Left lung (tissue), 10 donors: ENCODE results near the gene ATP6V0A4. TPM values are rescaled to one million over a fixed set of nuclear protein-coding genes. Genes with fewer than 3 reads are reported as not detected.
A peak's percentile ranks its signal among the peaks of the same experiment; 100 is the strongest.

Source experiments
- ATAC-seq: fragments of 200-7000 bp; cut with Tn5 transposase; one replicate; pipeline ENCODE4 v1.9.1; 2020; ENCODE audit warnings: moderate library complexity
- DNase-seq, 4 donors: peaks; one replicate each; pipeline ENCODE4 v3.0.0-alpha.2; 2013 to 2020
- H3K27ac ChIP-seq, 2 donors: fragments of 200-600 bp; sonication (generic) in 1 of 2; one replicate each; pipeline versions ENCODE4 v1.5.0 to v1.8.0; 2020 to 2021
- H3K27me3 ChIP-seq, 2 donors: fragments of 200-600 bp; sonication (generic) in 1 of 2; one replicate each; pipeline versions ENCODE4 v1.5.0 to v1.8.0; 2020 to 2021
- H3K36me3 ChIP-seq, 2 donors: fragments of 200-600 bp; sonication (generic) in 1 of 2; one replicate each; pipeline versions ENCODE4 v1.5.0 to v1.8.0; 2020 to 2021
- H3K4me1 ChIP-seq, 2 donors: fragments of 200-600 bp; one replicate each; pipeline ENCODE4 v1.8.0; 2021
- H3K4me3 ChIP-seq, 2 donors: fragments of 200-600 bp; sonication (generic) in 1 of 2; one replicate each; pipeline versions ENCODE4 v1.5.0 to v1.8.0; 2020 to 2021; ENCODE audit warnings: mild to moderate bottlenecking in 1 of 2
- H3K9me3 ChIP-seq, 2 donors: fragments of 200-600 bp; sonication (generic) in 1 of 2; one replicate each; pipeline versions ENCODE4 v1.5.0 to v1.8.0; 2020 to 2021
- intact Hi-C, 2 donors: fragments of 100-400 bp; cut with DNase I; formaldehyde crosslinking; loops; one replicate each; pipeline versions ENCODE4 v1.11.2 to v1.14.2; 2022
- polyA plus RNA-seq, 6 donors: library from polyadenylated mRNA; unstranded; fragments of 120-200 nt; gene quantifications; one replicate each; pipeline ENCODE4 v1.2.1, GENCODE V29; 2013; ENCODE audit not compliant: insufficient read length in 6 of 6
- total RNA-seq, 2 donors: library from RNA; stranded (reverse); fragmentation: NEBNext Ultra II Directional; extraction: Animal tissue kit (Norgen Biotek cat#: 25700); gene quantifications; one replicate each; pipeline ENCODE4 v1.2.1, GENCODE V29; 2021
- TF ChIP-seq, protein P1 (sequence below), 2 donors: fragments of 200-600 bp; sonication (generic) in 1 of 2; IDR thresholded peaks; one replicate each; pipeline versions ENCODE4 v1.5.0 to v1.8.0; 2021; ENCODE audit warnings: antibody characterized with exemption in 2 of 2
- donor health status: DM: no; HTN: yes; CAD: no.
- donor health status: DM: no; HTN: no; CAD: no.

Gene ATP6V0A4
- total and polyA plus RNA-seq, 8 donors, result 0.52 to 7.3 (median 0.87) TPM

DNA sequence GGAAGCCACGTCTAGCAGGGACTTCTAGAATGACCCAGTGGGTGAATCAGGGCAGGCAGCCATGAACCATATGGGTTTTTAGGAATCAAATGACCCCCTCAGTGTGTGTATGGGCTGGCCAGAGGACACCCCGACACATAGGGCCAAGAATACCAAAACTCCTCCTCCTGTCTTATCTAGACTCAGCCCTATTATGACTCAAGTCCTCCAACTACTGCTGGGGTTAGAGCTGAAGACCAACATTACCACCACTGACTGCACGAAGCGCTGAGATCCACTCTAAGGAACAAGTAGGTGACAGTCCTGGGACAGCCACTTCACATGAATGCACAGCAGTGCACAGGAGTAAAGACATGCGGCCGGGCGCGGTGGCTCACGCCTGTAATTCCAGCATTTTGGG lies 85.3 kb downstream of the ATP6V0A4 start:
- Histone ChIP-seq H3K9me3 (no peaks in the 10 kb centered on the region), H3K36me3 (no peaks in the 10 kb centered on the region), H3K4me1 (no peaks in the 10 kb centered on the region), H3K4me3 (no peak overlapping the region), H3K27ac (no peak overlapping the region), H3K27me3 (no peaks in the 10 kb centered on the region)
- TF ChIP-seq, protein P1, sequence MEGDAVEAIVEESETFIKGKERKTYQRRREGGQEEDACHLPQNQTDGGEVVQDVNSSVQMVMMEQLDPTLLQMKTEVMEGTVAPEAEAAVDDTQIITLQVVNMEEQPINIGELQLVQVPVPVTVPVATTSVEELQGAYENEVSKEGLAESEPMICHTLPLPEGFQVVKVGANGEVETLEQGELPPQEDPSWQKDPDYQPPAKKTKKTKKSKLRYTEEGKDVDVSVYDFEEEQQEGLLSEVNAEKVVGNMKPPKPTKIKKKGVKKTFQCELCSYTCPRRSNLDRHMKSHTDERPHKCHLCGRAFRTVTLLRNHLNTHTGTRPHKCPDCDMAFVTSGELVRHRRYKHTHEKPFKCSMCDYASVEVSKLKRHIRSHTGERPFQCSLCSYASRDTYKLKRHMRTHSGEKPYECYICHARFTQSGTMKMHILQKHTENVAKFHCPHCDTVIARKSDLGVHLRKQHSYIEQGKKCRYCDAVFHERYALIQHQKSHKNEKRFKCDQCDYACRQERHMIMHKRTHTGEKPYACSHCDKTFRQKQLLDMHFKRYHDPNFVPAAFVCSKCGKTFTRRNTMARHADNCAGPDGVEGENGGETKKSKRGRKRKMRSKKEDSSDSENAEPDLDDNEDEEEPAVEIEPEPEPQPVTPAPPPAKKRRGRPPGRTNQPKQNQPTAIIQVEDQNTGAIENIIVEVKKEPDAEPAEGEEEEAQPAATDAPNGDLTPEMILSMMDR (IDR thresholded peaks at IDR 0.05), result no peak
- ATAC-seq, result no peak
- intact Hi-C loops, result no loop called here
- DNase-seq, result no peak

DNA sequence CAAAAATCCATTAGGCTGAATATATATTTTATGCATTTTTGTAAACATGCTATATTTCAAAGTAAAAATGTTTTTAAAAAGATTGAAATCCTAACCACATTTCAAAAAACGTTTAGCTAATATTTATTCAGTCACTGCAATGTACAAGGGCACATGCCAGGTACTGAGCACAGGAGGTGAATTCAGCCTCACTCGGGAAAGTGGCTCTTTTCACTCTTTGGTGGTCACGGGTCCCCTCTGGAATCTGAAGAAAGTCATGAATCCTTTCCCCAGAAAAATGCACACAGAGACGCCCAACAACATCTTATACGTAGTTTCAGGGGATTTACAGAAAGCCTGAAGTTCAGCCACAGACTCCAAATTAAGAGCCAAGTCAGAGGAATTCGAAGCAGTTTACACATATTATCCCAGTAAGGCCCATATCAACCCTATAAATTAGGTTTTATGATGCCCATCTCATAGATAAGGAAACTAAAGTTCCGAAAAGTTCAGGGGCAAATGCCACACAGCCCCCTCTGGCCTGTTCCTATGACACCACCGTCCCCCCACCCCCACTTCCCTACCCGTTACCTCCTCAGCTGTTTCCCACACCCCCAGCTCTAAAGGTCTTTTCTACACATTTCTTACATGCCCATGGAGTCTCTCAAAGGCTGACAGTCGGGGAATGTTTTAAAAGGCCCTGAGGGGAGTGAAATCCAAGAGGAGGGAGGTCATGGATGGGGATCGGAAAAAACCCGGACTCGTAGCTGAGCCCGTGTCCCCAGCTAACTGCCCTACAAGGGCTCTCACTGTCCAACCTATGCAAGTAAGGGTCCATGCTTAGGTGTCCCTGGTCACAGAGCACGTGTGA lies 87.2 kb downstream of the ATP6V0A4 start:
- TF ChIP-seq, protein P1 (IDR thresholded peaks at IDR 0.05), result no peak
- H3K27ac ChIP-seq, result no peak overlapping the region
- H3K36me3 ChIP-seq, result no peaks in the 10 kb centered on the region
- ATAC-seq (no peak), DNase-seq (peak in 2 of 4 donors; percentile 8 to 41)
- intact Hi-C loops, result no loop called here
- H3K9me3 ChIP-seq, result no peaks in the 10 kb centered on the region
- H3K4me3 ChIP-seq, result no peak overlapping the region
- H3K4me1 ChIP-seq, result no peaks in the 10 kb centered on the region
- no peaks in the 10 kb centered on the region for H3K27me3 ChIP-seq

DNA sequence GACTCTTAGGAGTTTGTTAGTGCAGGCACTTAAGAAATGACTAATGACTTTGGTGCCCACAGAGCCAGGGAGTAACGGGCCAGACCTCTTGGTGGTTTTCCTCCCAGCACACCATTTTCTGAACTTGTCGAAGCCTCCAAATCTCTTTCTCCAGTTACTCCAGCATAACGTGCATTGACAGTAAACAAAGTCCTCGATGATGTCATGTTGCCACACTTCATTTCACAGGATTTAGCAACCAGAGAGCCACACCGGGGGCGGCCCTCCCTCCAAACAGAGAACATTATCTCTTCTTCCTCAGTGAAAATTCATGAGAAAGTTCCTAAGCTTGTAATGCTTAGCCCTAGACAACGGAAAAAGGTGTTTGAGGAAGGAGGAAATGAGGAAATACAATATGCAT lies 92.8 kb downstream of the ATP6V0A4 start:
- H3K9me3 ChIP-seq, result no peaks in the 10 kb centered on the region
- no peak for DNase-seq
- H3K27ac ChIP-seq, result no peak overlapping the region
- H3K27me3 ChIP-seq, result no peaks in the 10 kb centered on the region
- H3K4me3 ChIP-seq, result no peak overlapping the region
- H3K36me3 ChIP-seq, result no peaks in the 10 kb centered on the region
- intact Hi-C loops, result no loop called here
- no peak for ATAC-seq
- no peaks in the 10 kb centered on the region for H3K4me1 ChIP-seq
- TF ChIP-seq, protein P1 (IDR thresholded peaks at IDR 0.05), result no peak

DNA sequence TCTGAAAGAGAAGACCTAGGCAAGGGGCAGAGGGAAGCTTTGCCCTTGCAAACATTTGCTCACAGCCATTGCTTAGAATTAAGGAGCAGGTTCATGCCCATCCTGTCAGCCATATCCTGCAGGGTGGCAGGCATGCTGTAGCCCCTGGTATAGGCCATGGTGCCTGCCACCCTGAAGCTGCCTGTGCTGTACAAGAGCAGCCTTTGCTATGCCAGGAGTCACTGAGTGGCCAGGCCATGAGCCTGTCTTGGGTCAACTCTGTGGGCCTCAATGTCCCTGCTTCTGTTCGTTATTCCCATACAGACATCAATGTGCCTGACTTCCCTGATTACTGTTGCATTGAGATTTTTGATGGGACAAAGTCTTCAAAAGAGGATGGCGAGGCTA lies 96.5 kb downstream of the ATP6V0A4 start:
- TF ChIP-seq, protein P1 (IDR thresholded peaks at IDR 0.05), result no peak
- Histone ChIP-seq H3K9me3 (no peaks in the 10 kb centered on the region), H3K36me3 (no peaks in the 10 kb centered on the region), H3K27me3 (no peaks in the 10 kb centered on the region), H3K4me3 (no peak overlapping the region), H3K4me1 (no peaks in the 10 kb centered on the region), H3K27ac (no peak overlapping the region)
- ATAC-seq, result no peak
- intact Hi-C loops, result no loop called here
- no peak for DNase-seq

DNA sequence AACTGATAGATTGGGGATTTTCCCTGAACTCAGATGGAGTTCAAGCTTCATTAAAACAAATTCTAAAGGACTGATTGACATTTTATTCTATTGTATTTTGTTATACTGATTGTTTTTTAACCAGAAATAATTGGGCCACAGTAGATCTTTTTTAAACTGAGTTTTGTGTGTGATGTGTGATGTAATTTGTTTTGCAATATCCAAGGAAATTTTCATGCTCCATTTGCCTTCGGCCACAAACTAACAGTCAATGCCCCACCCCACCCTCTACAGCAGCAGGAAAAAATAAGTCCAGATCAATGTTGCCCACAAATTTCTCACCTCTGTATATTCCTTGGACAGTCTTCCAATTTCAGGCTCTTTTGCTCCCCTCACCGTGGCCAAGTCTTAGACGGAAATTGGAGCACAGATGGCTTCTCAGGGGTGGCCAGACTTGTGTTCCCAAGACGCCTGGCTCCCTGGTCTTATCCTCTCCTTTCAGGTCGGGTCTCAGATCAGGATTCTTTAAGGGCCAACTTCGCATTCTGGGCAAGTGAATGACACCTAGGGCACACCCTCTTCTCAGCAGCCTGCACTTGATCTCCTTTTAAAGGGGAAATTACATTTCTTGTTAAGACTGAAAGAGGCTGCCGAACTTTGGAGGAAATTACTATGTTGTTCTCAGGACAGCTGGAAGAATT lies 97.0 kb downstream of the ATP6V0A4 start, which contains the start of gene SVOPL:
SVOPL (minus strand) TSS at position 506 of the 680 bp plus-strand sequence. CDS start 22,317 bp downstream, outside the sequence.
- intact Hi-C loops, result no loop called here
- H3K27ac ChIP-seq, result no peak within 1 kb of the TSS
- H3K27me3 ChIP-seq, result no peaks in the 10 kb centered on the region
- no peaks in the 10 kb centered on the region for H3K36me3 ChIP-seq
- no peaks in the 10 kb centered on the region for H3K4me1 ChIP-seq
- ATAC-seq (no peak), DNase-seq (no peak)
- H3K4me3 ChIP-seq, result no peak within 1 kb of the TSS
- TF ChIP-seq, protein P1 (IDR thresholded peaks at IDR 0.05), result no peak
- H3K9me3 ChIP-seq, result no peaks in the 10 kb centered on the region
